NCI-H2107 (cell line): ENCODE measurements around the gene MBD5.

Experiments
- DNase-seq: peaks from one replicate; lab custom pipeline; 2025; lab: John Stamatoyannopoulos, UW

Gene MBD5

DNA sequence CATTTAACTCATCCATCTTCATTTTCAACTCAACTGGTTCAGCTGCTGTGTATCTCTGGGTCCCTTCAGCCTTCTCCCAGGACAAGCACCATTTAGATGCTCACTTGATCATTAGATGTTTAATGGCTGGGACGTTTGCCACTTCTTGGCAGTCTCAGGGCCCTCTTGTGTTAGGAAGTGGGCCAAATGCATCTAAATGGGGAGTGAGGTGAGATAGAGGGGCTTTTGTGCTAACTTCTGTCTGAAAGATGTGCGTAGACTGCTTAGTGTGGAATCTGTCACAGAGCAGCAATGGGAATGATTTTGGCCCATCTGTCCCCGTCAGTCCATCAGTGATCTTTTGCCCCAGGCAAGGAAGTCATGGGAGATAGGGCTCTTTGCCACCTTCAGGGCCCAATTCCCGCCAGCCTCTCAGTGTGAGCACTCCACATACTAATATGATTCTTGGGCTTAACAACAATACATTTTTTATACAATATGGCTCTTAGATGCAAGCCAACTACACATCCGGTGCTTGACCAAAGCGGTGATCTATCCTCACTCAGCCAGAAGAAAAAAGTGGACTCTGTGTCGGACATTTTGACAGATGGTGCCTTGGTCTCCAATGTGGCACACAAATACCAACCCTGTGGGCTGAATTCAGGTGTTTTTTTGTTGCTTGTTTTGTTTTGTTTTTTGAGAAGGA lies 528.0 kb downstream of the MBD5 start:
- no peak for DNase-seq

DNA sequence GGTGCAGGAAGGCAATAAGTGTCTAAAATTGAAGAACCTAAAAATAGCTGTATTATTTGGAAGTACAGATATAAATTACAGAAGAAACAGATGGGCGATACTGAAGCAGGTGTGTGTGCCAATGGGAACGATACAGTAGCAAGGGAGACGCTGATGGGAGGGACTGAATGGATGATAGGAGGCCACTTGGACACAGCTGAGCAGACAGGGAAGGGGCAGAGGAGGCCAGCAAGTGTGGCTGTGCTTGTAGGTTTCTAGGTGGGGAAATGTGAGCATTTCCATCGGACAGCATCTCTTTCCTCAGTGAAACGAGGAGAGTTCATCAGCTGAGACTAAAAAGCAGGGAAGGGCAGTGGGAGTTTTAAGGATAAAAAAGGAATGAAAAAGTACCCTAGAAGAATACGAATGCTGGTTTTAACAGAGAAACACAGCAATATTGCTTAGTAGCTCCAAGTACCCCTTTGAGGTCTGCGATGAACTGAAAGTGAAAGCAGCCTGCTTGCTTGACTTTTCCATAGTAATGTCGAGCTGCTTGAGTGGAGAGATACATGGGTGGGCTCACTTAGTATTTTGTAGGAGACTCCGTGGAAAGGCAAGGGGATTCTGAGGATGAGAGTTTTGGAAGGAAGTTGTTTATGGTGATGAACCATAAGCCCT lies 531.9 kb downstream of the MBD5 start:
- DNase-seq: no peak

DNA sequence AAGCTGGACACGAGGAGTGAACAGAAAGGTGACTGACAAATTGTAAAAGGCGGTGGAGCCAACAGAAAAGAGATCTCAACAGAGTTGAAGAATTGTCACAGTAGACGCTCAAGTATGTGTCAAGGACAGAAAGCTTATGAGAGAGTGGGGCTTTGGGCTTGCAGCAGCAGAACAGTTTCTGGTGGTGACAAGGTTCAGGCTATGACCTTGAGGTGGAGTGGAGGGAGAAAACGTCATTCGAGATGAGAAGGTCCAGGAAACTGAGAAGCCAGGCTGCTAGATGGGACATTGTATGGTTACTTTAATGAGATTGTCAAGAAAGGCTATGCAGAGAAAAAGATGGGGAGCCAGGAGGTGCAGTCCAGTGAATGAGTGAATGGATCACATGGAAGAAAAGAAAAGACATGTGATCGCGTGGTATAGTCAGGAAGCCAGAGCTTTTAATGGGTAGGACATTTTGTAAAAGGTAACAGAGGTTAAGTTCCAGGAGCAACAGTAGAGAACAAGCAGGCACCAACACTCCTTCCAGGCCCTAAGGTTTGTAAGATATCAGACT lies 532.5 kb downstream of the MBD5 start:
- no peak for DNase-seq

DNA sequence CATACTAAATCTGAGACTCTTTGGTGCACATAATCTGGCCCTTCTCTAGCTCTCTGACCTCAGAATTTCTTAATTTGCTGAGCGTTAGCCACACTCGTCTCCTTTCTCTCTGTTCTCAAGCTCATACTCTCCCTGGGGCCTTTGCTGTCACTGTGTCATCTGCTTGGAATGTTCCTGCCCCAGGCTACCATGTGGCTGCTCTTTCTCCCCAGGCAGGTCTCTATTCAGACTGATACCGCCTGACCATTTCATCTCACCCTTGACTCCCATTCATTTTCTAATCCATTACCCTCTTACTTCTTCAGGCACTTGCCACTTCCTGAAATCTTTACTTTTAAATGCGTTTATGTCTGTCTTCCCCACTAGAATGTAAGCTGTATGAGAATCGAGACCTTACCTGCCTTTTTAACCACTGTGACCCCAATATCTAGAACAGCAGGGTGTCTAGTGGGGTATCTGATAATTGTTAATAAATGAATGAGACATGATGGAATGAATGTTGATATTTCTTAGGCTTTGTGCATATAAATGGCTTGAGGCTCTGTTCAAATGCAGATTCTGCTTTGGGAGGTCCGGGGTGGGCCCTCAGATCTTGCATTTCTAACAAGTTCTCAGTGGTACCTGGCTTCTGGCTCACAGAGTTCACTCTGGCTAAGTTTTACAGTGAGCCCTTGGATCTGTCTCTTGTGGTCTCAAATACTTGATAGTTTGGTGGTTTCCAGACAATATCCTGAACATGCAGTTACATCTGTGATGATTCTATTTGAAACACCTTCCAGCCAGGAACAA lies 533.8 kb downstream of the MBD5 start:
- DNase-seq: no peak

DNA sequence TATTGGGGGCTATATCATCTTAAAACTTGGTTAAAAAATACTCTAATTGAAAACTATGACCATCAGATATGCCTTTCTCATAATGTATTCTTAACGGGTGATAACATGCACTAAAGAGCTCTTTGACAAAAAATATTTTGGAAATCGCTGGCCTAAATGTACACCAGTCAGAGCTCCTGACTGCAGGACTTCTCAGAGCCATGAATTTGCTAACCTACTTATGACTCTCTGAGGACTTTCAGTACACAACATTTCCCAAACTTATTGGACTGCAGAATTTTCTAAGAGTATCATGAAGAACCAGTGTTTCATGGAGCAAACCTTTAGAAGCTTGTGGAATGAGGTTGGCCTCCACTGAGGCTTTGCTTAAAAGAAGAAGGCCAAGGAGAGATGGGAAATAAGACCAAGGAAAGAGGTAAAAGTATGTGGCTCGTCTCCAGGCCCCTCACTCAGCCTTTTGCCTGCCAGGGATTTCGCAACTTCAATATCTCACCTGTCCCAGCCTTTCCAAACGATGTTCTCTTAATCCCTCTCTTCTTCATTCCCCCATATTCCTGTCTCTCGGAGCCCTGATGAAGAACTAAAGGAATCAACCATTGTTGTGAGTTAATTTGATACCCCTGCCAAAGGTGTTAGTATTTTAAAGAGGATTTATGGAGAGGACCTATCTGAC lies 534.9 kb downstream of the MBD5 start:
- no peak for DNase-seq

DNA sequence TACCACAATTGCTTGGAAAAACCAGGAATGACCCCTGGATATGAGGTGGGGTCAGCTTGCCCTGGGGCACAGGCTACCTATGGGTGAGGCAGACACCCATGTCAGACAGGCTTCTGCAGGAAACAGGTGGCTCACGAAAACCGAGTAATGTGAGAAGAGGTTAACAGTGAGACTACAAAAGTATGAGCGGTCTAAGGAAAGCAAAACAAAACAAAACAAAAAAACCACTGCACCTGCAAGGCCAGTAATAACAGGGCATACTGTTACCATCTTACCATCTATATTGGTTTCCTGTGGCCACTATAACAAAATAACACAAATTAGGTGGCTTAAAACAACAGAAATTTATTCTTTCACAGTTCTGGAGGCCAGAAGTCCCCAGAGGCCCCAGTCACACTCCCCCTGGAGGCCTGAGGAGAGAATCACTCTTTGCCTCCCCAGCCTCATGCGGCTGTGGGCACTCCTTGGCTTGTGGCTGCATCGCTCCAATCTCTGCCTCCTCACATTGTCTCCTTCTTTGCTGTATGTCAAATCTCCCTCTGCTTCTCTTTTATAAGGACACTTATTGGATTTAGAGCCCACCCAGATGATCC lies 537.0 kb downstream of the MBD5 start:
- no peak for DNase-seq

DNA sequence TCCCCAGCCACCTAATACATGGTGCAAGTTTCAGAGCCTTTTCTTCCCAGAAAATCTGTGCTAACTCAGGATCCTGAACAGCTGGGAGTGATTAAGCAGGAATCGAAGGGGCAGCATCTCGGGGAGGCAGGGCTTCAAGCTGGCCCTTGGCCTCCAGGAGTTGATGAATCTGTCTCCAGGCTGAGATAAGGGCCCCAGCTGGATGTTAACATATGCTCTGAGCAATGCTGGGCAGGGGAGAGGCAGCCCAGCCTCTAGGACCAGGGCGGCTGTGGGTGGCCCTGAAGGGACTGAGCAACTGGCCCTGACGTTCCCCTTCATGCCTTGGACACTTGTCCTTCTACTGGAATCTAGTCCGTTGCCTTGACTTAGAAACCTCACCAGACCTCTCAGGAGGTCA lies 539.6 kb downstream of the MBD5 start:
- DNase-seq: no peak

DNA sequence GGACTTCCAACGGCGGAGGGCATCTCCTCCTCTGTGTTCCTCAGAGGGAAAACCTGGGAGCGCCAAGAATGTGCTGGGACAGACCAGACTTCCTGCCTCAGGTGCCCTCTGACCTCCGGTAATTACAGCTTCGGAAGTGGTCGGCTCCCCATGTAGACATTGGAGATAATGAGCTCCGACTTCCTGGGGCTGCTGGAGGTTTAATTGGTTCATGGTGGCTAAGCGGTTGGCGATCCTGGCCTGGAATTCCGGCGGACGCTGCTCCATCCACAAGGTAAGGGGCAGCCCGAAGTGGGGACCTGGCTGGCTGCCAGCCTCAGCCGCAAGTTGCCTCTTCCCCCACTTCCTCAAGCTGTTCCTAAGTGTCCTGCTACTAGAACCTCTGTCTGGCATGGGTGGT lies 540.5 kb downstream of the MBD5 start:
- DNase-seq: no peak

DNA sequence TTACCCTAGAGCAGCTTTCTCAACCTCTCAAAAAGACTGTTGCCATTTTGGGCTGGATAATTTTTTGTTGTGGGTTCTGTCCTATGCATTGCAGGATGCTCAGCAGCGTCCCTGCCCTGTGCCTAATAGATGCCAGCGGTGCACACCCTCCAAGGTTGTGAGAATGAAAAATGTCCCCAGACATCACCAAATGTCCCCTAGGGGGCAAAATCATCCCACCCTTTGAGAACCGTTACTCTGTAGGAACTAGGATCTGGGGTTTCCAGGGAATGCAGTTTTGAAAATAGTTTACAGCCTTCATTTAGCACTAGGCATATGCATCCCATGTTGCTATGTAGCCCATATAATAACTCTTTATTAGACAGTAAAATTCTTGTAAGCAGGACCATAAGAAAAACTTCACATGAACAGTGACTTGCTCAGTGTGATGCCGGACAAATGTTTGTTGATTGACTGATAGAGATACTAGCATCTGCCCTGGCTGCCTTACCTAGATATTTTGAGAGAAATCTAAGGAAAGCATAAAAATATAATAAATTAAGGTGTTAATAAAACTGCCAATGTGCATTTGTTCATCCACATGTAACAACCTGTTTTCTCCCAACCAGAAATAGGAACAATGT lies 544.5 kb downstream of the MBD5 start:
- no peak for DNase-seq
